Spleen (tissue), 11 donors: ENCODE results near the gene CRHR2. TPM values are rescaled to one million over a fixed set of nuclear protein-coding genes. Genes with fewer than 3 reads are reported as not detected.

Experiments
- DNase-seq: peaks from one replicate; pipeline ENCODE4 v3.0.0-alpha.2; 2020
- H3K27ac ChIP-seq, 8 donors: fragments of 200-600 bp; sonication (generic) in 7 of 8; 1 replicate in 4 of 8; 2 replicates in 4 of 8; pipeline versions ENCODE4 v1.5.0 to v1.8.0; 2016 to 2021; ENCODE audit warnings: inconsistent platforms in 4 of 8, mild to moderate bottlenecking in 4 of 8, moderate library complexity in 1 of 8
- H3K27me3 ChIP-seq, 7 donors: fragments of 200-600 bp; sonication (generic) in 6 of 7; replicated peaks in 1 of 7; 1 replicate in 4 of 7; 2 replicates in 3 of 7; pipeline versions ENCODE4 v1.5.0 to v1.8.0; 2016 to 2021; ENCODE audit warnings: inconsistent platforms in 3 of 7, mild to moderate bottlenecking in 1 of 7
- H3K36me3 ChIP-seq, 6 donors: fragments of 200-600 bp; sonication (generic) in 5 of 6; 1 replicate in 4 of 6; 2 replicates in 2 of 6; pipeline versions ENCODE4 v1.5.0 to v1.8.0; 2016 to 2021; ENCODE audit warnings: inconsistent platforms in 2 of 6
- H3K4me1 ChIP-seq, 6 donors: fragments of 200-600 bp; sonication (generic) in 5 of 6; 1 replicate in 3 of 6; 2 replicates in 3 of 6; pipeline versions ENCODE4 v1.5.0 to v1.8.0; 2016 to 2021; ENCODE audit warnings: inconsistent platforms in 3 of 6
- H3K4me3 ChIP-seq, 8 donors: fragments of 200-600 bp; sonication (generic) in 7 of 8; 1 replicate in 4 of 8; 2 replicates in 4 of 8; pipeline versions ENCODE4 v1.5.0 to v1.8.0; 2016 to 2021; ENCODE audit warnings: inconsistent platforms in 4 of 8, mild to moderate bottlenecking in 4 of 8, moderate library complexity in 2 of 8
- H3K9me3 ChIP-seq, 8 donors: fragments of 200-600 bp; sonication (generic) in 7 of 8; 1 replicate in 4 of 8; 2 replicates in 4 of 8; pipeline versions ENCODE4 v1.5.0 to v1.8.0; 2016 to 2021; ENCODE audit warnings: inconsistent platforms in 4 of 8
- CTCF ChIP-seq, 11 experiments: fragments of 200-600 bp in 7 of 11; fragments of 450-650 bp in 4 of 11; sonication (generic) in 4 of 11; IDR thresholded peaks in 8 of 11; conservative IDR thresholded peaks in 3 of 11; 1 replicate in 7 of 11; 2 replicates in 4 of 11; pipeline versions ENCODE4 v1.4.0 to v1.8.0; 2016 to 2021; ENCODE audit warnings: antibody characterized with exemption in 11 of 11, inconsistent platforms in 4 of 11, mild to moderate bottlenecking in 1 of 11
- POLR2A ChIP-seq, 3 donors: fragments of 450-650 bp; IDR thresholded peaks; one replicate each; pipeline ENCODE4 v1.5.1; 2017; ENCODE audit warnings: antibody characterized with exemption in 3 of 3, mild to moderate bottlenecking in 1 of 3
- POLR2AphosphoS5 ChIP-seq, 3 donors: sonication (generic); formaldehyde crosslinking; IDR thresholded peaks; one replicate each; pipeline ENCODE4 v1.5.1; 2017; ENCODE audit warnings: antibody characterized with exemption in 3 of 3
- WGBS, 5 donors: extraction: QIAGEN DNeasy Blood & Tissue Kit in 3 of 5; methylation state at CpG; one replicate each; pipeline versions ENCODE4 v1.1.5 to v1.1.7; 2013 to 2018; 5-methylcytosine and 5-hydroxymethylcytosine counted together
- intact Hi-C: fragments of 100-400 bp; cut with DNase I; formaldehyde crosslinking; loops from one replicate; pipeline ENCODE4 v1.15.0; 2023; ENCODE audit warnings: low total_unique reads
- polyA plus RNA-seq, 3 donors: library from polyadenylated mRNA; stranded (reverse); fragments of 200-250 nt; gene quantifications; one replicate each; pipeline ENCODE4 v1.2.1, GENCODE V29; 2013
- total RNA-seq, 7 donors: library from RNA; depleted of rRNA in 3 of 7; stranded (reverse); fragments of >200 nt in 3 of 7; fragmentation: NEBNext Ultra II Directional in 4 of 7; extraction: Animal tissue kit (Norgen Biotek cat#: 25700) in 4 of 7; gene quantifications; one replicate each; pipeline versions ENCODE4 v1.1.0 to v1.2.1, GENCODE V29; 2016 to 2021
- donor health status: healthy with polysubstance abuse.
- donor health status: DM: no; HTN: no; CAD: no; lungs with moderate emphysema.
- donor health status: DM: no; HTN: no; CAD: no.
- donor health status: Bipolar disorder and iron deficiency.
- donor health status: healthy.
- donor health status: DM: no; HTN: no; CAD: no.
- donor health status: DM: yes; HTN: yes; CAD: no.

Gene CRHR2
- total and polyA plus RNA-seq, 10 donors, result not detected

GRCh38 chr7:30613366-30614325, 68.6 kb downstream of the CRHR2 start:
- Histone ChIP-seq H3K36me3 (peaks cover 3 to 100% (median 76%) of the 10 kb centered on the region in 6 donors), H3K4me1 (no peaks in the 10 kb centered on the region), H3K4me3 (no peak overlapping the region), H3K27me3 (no peaks in the 10 kb centered on the region), H3K27ac (no peak overlapping the region), H3K9me3 (no peaks in the 10 kb centered on the region)
- DNase-seq, result no peak
- 92 to 97% (median 95%) methylated on average over 4 of the region's 4 CpGs for WGBS, 5 donors
- intact Hi-C loops, result no loop called here
- TF ChIP-seq POLR2A (IDR thresholded peaks at IDR 0.05), result no peak
- TF ChIP-seq CTCF (IDR thresholded peaks at IDR 0.05 in 8 of 11, conservative IDR thresholded peaks at IDR 0.05 in 3 of 11), result no peak
- no peak for TF ChIP-seq POLR2AphosphoS5 (IDR thresholded peaks at IDR 0.05)

GRCh38 chr7:30612658-30613265, 69.5 kb downstream of the CRHR2 start:
- Histone ChIP-seq H3K36me3 (peaks cover 3 to 100% (median 71%) of the 10 kb centered on the region in 6 donors), H3K27me3 (no peaks in the 10 kb centered on the region), H3K27ac (no peak overlapping the region), H3K4me3 (no peak overlapping the region), H3K9me3 (no peaks in the 10 kb centered on the region), H3K4me1 (no peaks in the 10 kb centered on the region)
- intact Hi-C loops, result no loop called here
- DNase-seq, result no peak
- no peak for TF ChIP-seq POLR2AphosphoS5 (IDR thresholded peaks at IDR 0.05)
- TF ChIP-seq CTCF (IDR thresholded peaks at IDR 0.05 in 8 of 11, conservative IDR thresholded peaks at IDR 0.05 in 3 of 11), result no peak
- WGBS, 5 donors, result 85 to 94% (median 89%) methylated on average over 6 of the region's 6 CpGs

- Histone ChIP-seq H3K36me3 (peaks cover 0 to 100% (median 81%) of the 10 kb centered on the region in 6 donors), H3K4me1 (no peaks in the 10 kb centered on the region), H3K4me3 (no peak overlapping the region), H3K9me3 (no peaks in the 10 kb centered on the region), H3K27ac (no peak overlapping the region), H3K27me3 (no peaks in the 10 kb centered on the region)
- TF ChIP-seq POLR2AphosphoS5 (IDR thresholded peaks at IDR 0.05), result no peak
- no peak for TF ChIP-seq CTCF (IDR thresholded peaks at IDR 0.05 in 8 of 11, conservative IDR thresholded peaks at IDR 0.05 in 3 of 11)
- no peak for TF ChIP-seq POLR2A (IDR thresholded peaks at IDR 0.05)
- 95 to 98% (median 96%) methylated on average over 3 of the region's 3 CpGs for WGBS, 5 donors
- intact Hi-C loops, result no loop called here
- no peak for DNase-seq
Observed at GRCh38 chr7:30605832-30606231, 76.4 kb downstream of the CRHR2 start.

GRCh38 chr7:30604901-30605300, 77.4 kb downstream of the CRHR2 start:
- TF ChIP-seq POLR2AphosphoS5 (IDR thresholded peaks at IDR 0.05), result no peak
- TF ChIP-seq CTCF (IDR thresholded peaks at IDR 0.05 in 8 of 11, conservative IDR thresholded peaks at IDR 0.05 in 3 of 11), result no peak
- no peak for TF ChIP-seq POLR2A (IDR thresholded peaks at IDR 0.05)

More at GRCh38 chr7:30604901-30605300, 77.4 kb downstream of the CRHR2 start:
- no peaks in the 10 kb centered on the region for H3K9me3 ChIP-seq
- WGBS, 5 donors, result 82 to 95% (median 92%) methylated on average over 3 of the region's 3 CpGs
- no peaks in the 10 kb centered on the region for H3K4me1 ChIP-seq
- H3K27ac ChIP-seq, result no peak overlapping the region
- no peak for DNase-seq
- intact Hi-C loops, result no loop called here
- peaks cover 0 to 100% (median 83%) of the 10 kb centered on the region in 6 donors for H3K36me3 ChIP-seq
- no peak overlapping the region for H3K4me3 ChIP-seq
- H3K27me3 ChIP-seq, result no peaks in the 10 kb centered on the region
